ENCODE results near the gene METTL5. TPM values are rescaled to one million over a fixed set of nuclear protein-coding genes. Genes with fewer than 3 reads are reported as not detected.
A peak's percentile ranks its signal among the peaks of the same experiment; 100 is the strongest.

METTL5 gene
- total and polyA plus RNA-seq, 9 of the 15 experiments (the other 6 are each of a cell fraction or from before 2014, with no cell fraction given): 149 to 471 (median 224) TPM

DNA sequence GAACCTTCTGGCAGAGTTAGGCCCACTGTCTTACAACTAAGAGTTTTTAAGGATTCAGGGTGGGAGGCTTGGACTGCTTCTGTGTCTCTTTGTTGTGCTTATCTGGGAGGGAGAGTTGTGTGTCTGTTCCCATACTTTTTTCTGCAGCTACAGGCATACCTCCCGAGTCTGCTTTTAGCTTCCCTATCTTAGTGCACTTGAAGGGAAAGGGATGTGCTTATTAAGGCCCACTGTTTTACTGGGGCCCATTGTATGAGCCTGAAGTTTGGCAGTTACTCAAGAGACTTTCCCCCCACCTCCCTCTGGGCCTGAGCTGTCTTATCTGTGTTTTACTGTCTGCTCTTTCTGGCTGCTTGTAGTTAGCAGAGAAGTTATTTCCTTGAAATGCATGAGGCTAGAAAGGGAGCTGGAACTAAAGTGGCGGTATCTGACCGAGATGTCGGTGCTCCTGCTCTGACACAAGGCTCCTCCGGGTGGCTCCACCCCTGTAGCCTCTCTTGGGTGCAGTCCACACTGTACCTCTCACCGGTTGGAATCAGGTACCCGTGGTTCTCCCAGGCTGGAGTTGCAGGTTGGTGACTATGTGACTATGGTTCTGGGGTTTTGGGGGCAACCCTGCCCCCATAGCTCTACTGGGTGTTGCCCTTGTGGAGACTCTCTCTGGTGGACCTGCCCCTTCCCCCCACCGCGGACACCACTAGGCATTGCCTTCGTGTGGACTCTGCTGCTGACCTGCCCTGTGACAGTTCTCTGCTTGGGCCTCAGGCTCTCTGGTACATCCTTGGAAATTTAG lies 15.4 kb upstream of the METTL5 start (continued):
- TF ChIP-seq ZNF449 (CRISPR knock-in tag; IDR thresholded peaks at IDR 0.05): no peak
- TF ChIP-seq PURB (CRISPR knock-in tag; IDR thresholded peaks at IDR 0.05; ENCODE audit: low read depth): no peak
- no peak for TF ChIP-seq TAF15 (IDR thresholded peaks at IDR 0.05; ENCODE audit: low read depth, low read length)
- no peak for TF ChIP-seq ZNF143 (CRISPR knock-in tag; IDR thresholded peaks at IDR 0.05)
- TF ChIP-seq, protein P1, sequence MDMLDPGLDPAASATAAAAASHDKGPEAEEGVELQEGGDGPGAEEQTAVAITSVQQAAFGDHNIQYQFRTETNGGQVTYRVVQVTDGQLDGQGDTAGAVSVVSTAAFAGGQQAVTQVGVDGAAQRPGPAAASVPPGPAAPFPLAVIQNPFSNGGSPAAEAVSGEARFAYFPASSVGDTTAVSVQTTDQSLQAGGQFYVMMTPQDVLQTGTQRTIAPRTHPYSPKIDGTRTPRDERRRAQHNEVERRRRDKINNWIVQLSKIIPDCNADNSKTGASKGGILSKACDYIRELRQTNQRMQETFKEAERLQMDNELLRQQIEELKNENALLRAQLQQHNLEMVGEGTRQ (CRISPR knock-in tag; IDR thresholded peaks at IDR 0.05): no peak
- TF ChIP-seq KLF16 (IDR thresholded peaks at IDR 0.05): 0 out of 2 replicates have a peak, but pooled peaks have one; percentile 13
- 0 out of 2 replicates have a peak, but pooled peaks have one; percentile 48 for TF ChIP-seq ATF7 (IDR thresholded peaks at IDR 0.05)
- peak; percentile 1 to 63; a peak in 1 of 4 replicates for TF ChIP-seq SIN3A (IDR thresholded peaks at IDR 0.05; ENCODE audit: borderline replicate concordance in 2 of 2, control insufficient read depth in 1 of 2, low read depth in 2 of 2, low read length in 2 of 2)
- TF ChIP-seq RAD21 (CRISPR knock-in tag; conservative IDR thresholded peaks at IDR 0.05 in 1 of 2, IDR thresholded peaks at IDR 0.05 in 1 of 2): peak in 1 of 2 experiments; percentile 45; a peak in 2 of 4 replicates
- TF ChIP-seq GATAD2A (IDR thresholded peaks at IDR 0.05): peak; percentile 77; the same call in 1 of the 2 replicates

Measured in K562 (cell line).